ENCODE results near the gene BLVRA.
"Not testable (repeated sequence)": the region's sequence is repeated elsewhere in the genome, so short reads cannot be mapped to it uniquely, and the experiment has no call there.

BLVRA gene, protein sequence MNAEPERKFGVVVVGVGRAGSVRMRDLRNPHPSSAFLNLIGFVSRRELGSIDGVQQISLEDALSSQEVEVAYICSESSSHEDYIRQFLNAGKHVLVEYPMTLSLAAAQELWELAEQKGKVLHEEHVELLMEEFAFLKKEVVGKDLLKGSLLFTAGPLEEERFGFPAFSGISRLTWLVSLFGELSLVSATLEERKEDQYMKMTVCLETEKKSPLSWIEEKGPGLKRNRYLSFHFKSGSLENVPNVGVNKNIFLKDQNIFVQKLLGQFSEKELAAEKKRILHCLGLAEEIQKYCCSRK

DNA sequence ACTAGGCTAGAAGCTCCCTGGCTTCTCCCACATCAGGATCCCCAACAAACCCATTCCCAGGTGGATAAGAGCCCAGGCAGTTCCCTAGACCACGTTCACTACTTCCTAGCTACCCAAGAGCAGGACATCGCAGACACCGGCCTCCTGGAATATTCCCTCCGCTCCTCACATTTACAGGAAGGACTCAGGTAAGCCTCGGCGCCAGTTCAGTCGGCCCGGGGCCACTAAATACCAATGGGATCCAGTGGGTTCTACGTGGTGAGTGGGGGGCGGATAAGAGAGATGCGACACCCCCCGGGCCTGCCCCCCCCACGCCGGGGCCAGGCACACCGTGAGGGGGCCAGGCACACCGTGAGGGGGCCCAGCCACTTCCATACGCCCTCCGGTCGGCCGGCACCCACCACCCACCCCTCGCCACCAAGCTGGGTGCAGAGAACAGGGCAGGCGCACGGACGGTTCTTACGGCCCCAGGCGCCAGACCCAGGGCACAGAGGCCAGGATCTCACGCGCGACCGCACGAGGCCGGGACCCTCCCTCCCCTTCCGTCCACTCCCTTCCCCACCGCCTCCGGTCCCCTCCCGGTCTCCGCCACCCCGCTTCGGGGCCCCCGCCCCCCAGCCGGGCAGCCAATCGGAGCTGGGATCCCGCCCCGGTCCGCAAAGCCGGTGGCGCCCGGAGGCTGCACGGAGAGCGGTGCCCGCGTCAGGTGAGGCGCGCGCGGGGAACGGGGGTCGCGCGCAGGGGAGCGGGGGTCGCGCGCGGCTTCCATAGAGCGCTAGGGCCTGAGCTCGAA, at the start of gene BLVRA:
Gene BLVRA, plus strand, starts transcription at position 652 of the 793 bp plus-strand sequence. CDS start 12,479 bp downstream, outside the sequence.
- peak; percentile 79 for DNase-seq (ENCODE audit: low spot score)

GRCh38 chr7:43711503-43711902, 47.0 kb upstream of the BLVRA start:
- no peak for DNase-seq (ENCODE audit: low spot score)

- DNase-seq (ENCODE audit: low spot score): not testable (repeated sequence)
These were observed 42.5 kb upstream of the BLVRA start for GRCh38 chr7:43715966-43716365.

GRCh38 chr7:43716598-43716997, 41.9 kb upstream of the BLVRA start:
- no peak for DNase-seq (ENCODE audit: low spot score)

- DNase-seq (ENCODE audit: low spot score): peak; percentile 44
These were observed 37.2 kb upstream of the BLVRA start for GRCh38 chr7:43721193-43721806.

DNA sequence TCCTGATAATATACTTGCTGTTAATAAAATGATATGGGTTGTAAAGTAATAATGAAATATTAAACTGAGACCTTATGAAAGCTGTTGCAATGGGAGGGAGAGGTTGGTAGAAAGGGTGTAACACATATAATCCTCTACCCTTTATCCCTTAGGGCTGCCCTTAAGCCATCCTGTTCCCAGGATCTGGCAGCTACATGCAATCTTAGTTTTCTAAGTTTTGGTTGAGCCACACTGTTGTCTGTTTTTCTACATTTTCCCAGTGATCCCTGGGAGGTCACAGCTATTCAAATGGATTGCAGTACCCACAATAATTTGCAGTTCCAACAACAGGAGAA, 35.5 kb upstream of the BLVRA start:
- no peak for DNase-seq (ENCODE audit: low spot score)

GRCh38 chr7:43725251-43725650, 33.2 kb upstream of the BLVRA start:
- no peak for DNase-seq (ENCODE audit: low spot score)

- no peak for DNase-seq (ENCODE audit: low spot score)
These were observed 32.0 kb upstream of the BLVRA start for GRCh38 chr7:43726466-43726865.

GRCh38 chr7:43727003-43727402, 31.5 kb upstream of the BLVRA start:
- no peak for DNase-seq (ENCODE audit: low spot score)

DNA sequence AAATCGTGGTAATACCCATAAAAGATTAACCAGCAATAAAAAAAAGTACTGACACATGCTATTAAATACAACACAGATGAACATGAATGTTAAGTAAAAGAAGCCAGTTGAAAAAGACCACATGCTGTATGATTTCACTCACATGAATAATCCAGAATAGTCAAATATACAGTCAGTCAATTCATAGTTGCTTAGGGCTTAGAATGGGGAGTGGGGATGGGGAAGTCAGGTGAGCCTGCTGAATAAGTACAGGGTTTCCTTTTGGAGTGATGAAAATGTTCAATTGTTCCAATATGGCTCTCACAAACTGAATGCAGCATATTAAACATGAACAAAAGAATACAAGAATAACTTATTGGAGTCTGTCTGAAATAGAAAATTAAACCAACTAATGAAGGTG, 31.0 kb upstream of the BLVRA start:
- no peak for DNase-seq (ENCODE audit: low spot score)

- peak; percentile 86 for DNase-seq (ENCODE audit: low spot score)
These were observed 29.1 kb upstream of the BLVRA start, which contains the start of gene COA1 for GRCh38 chr7:43729214-43729923. TSS of gene COA1 (minus strand) at chr7:43729523. CDS start at chr7:43648614, 80,909 bp downstream.

DNA sequence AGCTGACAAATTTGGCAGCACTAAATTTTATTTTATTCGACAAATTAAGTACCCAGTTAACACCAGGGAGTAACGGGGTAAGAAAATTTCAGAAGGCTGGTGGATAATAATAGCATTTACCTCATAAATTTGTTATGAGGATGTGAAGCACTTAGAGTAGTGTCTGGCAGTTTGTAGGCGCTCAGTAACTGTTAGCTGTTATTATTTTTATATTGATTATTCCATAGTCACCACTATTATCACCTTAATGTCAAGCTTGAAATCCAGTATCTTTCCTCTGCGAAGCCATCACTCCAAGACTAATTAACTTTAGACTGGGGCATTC, 28.6 kb upstream of the BLVRA start:
- DNase-seq (ENCODE audit: low spot score): no peak

GRCh38 chr7:43731494-43731893, 27.0 kb upstream of the BLVRA start:
- DNase-seq (ENCODE audit: low spot score): not testable (repeated sequence)

DNA sequence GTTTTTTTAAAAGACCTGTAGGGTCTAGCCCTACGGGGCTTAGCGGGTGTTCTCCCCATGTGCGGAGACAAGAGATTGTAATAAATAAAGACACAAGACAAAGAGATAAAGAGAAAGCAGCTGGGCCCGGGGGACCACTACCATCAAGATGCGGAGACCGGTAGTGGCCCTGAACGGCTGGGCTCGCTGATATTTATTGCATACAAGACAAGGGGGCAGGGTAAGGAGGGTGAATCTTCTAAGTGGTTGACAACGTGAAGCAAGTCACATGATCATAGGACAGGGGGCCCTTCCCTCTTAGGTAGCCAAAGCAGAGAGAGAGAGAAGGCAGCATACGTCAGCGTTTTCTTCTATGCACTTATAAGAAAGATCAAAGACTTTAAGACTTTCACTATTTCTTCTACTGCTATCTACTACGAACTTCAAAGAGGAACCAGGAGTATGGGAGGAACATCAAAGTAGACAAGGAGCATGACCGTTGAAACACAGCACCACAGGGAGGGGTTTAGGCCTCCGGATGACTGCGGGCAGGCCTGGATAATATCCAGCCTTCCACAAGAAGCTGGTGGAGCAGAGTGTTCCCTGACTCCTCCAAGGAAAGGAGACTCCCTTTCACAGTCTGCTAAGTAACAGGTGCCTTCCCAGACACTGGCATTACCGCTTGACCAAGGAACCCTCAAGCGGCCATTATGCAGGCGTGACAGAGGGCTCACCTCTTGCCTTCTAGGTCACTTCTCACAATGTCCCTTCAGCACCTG, 23.7 kb upstream of the BLVRA start:
- not testable (repeated sequence) for DNase-seq (ENCODE audit: low spot score)

GRCh38 chr7:43735403-43735801, 23.1 kb upstream of the BLVRA start:
- no peak for DNase-seq (ENCODE audit: low spot score)

DNA sequence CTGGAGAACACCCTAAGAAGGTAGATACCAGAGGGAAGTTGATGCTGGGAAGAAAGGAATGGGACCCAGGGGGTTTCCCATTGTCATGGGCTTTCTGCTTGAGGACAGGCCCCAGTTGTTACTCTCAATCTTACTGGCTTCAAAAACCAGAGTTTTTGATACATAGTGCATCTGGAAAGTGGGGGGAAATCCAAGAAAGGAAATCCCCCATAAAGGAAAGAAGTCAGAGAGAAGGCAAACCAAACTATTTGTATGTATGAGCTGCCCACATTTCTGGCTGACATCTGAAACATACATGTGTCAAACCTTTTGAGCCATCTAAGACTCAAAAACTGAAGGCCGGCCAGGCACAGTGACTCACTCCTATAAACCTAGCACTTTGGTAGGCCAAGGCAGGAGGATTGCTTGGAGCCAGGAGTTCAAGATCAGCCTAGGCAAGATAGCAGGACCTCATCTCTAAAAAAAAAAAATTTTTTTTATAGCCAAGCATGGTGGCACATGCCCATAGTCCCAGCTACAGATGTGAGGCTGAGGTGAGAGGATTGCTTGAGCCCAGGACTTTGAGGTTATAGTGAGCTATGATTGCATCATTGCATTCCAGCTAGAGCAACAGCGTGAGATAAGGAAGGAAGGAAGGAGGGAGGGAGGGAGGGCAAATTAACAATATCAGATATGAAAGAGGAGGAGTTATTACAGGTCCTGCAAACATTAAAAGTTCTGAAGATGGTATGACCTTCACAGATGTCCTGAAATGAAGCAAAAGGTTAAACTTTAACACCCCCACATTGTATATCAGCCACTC, 22.5 kb upstream of the BLVRA start:
- no peak for DNase-seq (ENCODE audit: low spot score)

- DNase-seq (ENCODE audit: low spot score): no peak
These were observed 20.9 kb upstream of the BLVRA start for GRCh38 chr7:43737467-43738127.

DNA sequence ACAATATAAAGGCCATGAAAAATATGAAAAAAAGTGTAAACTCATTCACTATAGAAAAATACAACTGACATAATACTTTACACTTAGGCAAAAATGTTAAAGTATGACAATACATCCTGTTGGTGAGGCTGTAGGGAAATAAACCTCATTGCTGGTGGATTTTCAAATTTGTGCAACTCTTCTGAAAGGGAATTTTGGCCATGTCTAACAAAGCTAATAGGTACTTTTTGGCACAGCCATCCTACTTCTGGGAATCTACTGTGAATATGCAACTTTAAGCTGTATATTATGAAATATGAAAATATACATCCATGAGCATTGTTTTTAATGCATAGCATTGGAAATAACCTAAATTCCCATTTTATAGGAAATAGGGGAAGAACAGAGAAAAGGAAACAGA, 15.8 kb upstream of the BLVRA start:
- no peak for DNase-seq (ENCODE audit: low spot score)

GRCh38 chr7:43747328-43748105, 11.0 kb upstream of the BLVRA start:
- no peak for DNase-seq (ENCODE audit: low spot score)
